Nucleus accumbens (tissue), 56 donors: Measurements from ENCODE around the gene YAE1.

Experiments used
- DNase-seq, 56 donors: peaks; one replicate each; lab custom pipeline; 2025; lab: John Stamatoyannopoulos, UW

Gene YAE1

GRCh38 chr7:39553436-39553835 lies 12.8 kb upstream of the YAE1 start:
- no peak for DNase-seq

GRCh38 chr7:39554583-39555165 lies 11.5 kb upstream of the YAE1 start:
- DNase-seq: no peak

GRCh38 chr7:39557222-39557621 lies 9.0 kb upstream of the YAE1 start:
- DNase-seq: peak in 3 of 56 donors; percentile 1 to 9 (median 5)

DNA sequence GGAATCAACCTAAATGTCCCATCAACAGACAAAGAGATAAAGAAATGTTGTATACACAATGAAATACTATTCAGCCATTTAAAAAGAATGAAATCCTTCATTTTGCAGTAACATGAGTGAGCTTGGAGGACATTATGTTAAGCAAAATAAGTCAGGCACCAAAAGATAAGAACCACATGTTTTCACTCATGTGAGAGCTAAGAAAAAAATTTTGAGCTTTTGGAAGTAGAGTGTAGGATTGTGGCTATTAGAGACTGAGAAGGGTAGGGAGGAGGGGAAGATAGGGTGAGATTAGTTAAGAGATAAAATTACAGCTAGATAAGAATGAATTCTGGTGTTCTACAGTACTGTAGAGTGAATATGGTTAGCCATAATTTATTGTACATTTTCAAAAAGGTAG lies 8.3 kb upstream of the YAE1 start:
- DNase-seq: no peak

DNA sequence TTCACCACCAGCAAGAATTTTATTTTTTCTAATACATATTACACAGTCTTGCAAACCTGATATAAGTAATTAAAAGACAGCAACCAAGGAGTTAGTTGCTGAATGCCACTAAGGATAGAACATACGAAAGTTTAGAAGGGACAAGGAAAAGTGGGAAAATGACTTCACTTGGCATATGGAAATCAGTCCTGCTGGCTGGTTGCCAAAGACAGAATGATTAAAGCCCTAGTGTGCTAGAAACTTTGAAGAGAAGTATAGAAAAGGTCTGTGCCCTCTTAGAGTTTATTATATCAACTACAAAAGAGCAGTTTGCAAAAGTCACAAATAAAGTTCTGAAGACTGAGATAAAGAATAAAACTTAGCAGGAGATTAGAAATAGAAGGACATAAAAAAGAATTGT lies 5.8 kb upstream of the YAE1 start:
- no peak for DNase-seq

DNA sequence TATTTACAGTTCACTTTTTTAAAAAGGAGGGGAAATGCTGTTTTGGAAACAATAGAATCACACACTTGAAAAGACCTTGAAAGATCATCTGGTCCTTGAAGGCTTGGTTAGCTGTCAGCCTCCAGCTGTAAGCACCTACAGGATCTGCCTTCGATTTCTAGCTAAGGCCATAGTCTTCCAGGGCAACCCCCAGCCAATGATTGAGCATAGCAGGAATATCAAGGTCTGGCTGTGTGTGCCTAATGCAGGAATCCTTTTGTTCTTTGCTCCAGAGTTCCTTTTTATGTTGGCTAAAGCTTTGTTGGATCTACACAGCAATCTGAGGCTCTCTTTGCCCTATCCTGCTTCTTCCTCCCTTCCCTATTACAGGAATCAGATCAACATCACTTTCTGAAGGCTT lies 5.2 kb upstream of the YAE1 start:
- no peak for DNase-seq

DNA sequence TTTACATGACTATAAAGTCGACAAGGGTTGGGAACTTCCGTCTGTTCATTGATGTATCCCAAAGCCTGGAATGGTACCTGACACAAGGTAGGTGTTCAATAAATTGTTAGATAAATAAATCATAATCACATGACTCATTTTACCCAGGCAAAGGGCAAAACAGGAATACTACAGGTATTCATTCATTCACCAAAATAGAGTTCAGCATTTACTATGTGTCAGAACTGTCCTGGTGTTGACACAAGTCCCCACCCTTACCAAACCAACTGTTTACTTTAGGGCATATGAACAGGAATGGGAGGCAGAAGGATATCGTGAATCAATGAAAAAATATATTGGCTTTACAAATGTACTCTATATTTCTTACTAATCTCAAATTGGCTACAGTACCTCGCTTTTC lies 666 bp upstream of the YAE1 start:
- DNase-seq: no peak

DNA sequence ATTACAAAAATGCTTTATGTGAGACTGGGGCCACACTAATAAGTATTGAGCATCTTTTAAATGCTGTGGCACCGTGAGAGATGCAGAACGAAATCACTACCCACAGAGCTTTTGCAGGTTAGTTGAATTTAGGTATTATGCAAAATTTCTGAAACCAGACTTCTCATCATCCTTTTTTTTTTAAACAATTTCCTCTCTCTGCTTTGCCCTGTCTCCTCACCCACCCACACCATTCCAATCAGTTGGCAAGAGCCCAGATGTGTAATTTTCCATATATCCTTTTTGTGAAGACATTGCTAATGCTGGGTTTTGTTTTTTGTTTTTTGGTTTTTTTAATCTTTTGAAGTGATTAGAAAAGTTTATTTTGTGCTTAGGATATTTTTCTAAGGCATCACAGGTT lies 1.1 kb downstream of the YAE1 start:
- no peak for DNase-seq

- no peak for DNase-seq
Observed at GRCh38 chr7:39574673-39575349, 8.6 kb downstream of the YAE1 start.

DNA sequence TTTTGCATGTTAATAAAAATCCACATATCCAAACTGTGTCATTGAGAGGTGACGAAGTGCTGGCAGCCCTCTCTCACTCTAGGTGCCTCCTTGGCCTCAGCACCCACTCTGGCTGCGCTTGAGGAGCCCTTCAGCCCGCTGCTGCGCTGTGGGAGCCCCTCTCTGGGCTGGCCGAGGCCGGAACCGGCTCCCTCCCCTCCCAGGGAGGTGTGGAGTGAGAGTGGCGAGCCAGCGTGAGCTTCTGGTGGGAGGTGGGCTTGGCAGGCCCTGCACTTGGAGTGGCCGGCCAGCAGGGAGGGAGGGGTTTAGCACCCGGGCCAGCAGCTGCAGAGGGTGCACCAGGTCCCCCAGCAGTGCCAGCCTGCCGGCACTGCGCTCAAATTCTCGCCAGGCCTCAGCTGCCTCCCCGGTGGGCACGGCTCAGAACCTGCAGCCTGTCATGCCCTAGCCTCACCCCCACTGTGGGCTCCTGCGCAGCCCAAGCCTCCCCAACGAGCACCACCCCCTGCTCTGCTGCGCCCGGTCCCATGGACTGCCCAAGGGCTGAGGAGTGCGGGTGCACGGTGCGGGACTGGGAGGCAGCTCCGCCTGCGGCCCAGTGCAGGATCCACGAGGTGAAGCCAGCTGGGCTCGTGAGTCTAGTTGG lies 11.1 kb downstream of the YAE1 start:
- no peak for DNase-seq

DNA sequence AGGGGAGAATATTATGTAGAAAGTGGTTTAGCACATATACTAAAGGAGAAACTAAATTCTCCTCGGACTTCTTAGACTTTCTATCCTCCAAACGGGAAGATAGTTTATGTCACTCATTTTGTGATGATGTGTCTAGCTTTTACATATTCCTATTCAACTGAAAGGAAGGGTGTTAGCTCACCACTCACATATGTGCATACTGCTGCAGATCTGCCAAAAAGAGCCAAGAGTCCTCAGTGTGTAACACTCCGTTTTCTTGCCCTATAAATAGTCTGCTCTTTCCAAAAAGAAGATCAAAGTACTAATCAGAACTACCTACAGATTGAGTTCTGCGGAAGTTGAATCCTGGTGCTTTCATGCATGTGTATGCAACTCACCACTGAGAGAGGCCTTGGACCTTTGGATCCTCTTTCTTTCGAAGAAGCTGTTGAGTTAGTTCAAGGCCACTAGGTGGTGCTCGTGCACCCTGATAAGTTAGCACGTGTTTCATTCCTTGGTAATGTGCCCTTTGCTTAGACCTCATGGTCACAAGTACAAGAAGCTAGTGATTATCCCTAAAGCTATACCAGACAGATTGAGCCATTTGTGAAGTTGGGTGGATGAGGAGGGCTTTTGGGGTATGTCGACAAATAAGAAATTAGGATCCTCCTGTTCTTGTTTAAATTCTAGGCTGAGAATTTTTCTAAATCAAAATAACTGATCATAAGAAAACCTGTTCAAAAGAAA lies 14.1 kb downstream of the YAE1 start:
- DNase-seq: peak in 52 of 56 donors; percentile 7 to 87 (median 56)

DNA sequence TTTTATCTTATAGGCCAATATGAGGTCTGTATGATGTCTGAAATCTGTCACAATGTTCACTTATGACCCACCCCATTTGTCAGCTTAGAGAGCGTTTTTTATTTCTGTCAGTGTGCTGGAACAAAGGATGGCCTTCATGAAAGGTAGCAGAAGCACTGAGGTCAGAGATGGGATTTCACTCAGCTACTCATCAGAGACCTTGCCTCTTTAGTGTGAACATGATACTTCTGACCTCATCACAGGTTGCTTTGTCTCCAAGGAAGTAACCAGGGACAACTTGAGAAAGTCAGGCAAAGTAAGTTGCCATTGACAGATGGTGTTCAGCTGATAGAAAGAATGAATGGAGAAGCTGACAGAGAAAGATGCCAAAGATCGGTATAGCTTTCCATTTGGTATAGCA lies 16.3 kb downstream of the YAE1 start:
- no peak for DNase-seq

- DNase-seq: no peak
Observed at GRCh38 chr7:39583539-39583938, 17.3 kb downstream of the YAE1 start.

GRCh38 chr7:39587393-39587792 lies 21.2 kb downstream of the YAE1 start:
- no peak for DNase-seq

GRCh38 chr7:39588416-39588815 lies 22.2 kb downstream of the YAE1 start:
- no peak for DNase-seq

DNA sequence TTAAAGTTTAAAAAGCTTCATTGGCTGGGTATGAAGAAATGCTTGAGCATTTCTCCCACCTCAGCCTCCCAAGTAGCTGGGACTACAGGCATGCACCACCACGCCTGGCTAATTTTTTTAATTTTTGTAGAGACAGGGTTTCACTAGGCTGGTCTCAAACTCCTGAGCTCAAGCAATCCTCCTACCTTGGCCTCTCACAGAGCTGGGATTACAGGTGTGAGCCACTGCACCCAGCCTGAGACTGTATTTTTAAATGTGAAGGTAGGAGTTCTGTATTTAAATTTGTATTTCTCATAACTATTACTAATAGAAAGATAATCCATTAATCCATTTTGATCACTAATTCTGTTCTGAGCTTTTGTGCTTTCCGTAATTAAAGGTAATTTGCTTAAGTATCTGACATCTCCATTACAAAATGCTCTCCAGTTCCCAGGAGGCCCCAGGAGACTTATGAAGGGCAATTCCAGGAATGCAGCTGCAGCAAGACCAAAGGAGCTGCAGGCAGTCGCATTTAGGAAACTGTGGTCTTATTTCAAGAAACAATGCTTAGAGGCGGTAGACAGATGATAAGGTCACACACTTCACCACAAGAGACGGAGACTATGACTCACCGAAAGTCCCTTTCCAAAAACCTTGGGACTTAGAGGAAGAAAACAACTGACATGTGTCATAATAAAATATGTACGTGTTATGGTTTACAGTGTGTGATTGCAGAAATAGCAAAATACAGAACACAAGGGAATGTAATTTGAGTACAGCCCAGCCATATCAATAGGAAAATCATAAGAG lies 23.3 kb downstream of the YAE1 start:
- DNase-seq: no peak

GRCh38 chr7:39592586-39592985 lies 26.4 kb downstream of the YAE1 start:
- no peak for DNase-seq

GRCh38 chr7:39594988-39595620 lies 28.9 kb downstream of the YAE1 start:
- peak in 3 of 56 donors; percentile 2 to 4 (median 3) for DNase-seq

GRCh38 chr7:39602351-39602750 lies 36.1 kb downstream of the YAE1 start:
- no peak for DNase-seq

DNA sequence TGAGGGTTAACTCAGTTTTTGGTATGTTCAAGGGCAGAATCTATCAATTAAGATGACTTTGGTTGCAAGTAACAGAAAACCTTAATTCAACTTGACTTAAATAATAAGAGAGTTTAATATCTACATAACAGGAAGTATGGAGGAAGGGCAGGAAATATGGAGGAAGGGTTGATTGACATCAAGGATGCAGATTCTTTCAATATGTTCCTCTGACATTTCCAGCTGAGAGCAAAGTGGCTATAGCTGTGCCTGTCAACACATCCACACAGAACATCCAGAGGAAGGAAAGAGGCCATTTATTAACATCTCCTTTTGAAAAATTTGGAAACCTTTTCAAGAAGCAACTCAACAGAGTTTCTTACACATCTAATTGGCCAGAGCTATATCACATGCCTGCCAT lies 37.7 kb downstream of the YAE1 start:
- DNase-seq: no peak
